B cell (primary cell): Measurements from ENCODE around the gene GJA1. TPM values are rescaled to one million over a fixed set of nuclear protein-coding genes. Genes with fewer than 3 reads are reported as not detected.

Experiments
- ATAC-seq: fragments of 200-7000 bp; cut with Tn5 transposase; one replicate; pipeline ENCODE4 v1.10.0; 2021; ENCODE audit warnings: low read depth, mild to moderate bottlenecking, moderate number of reproducible peaks, moderate library complexity
- CTCF ChIA-PET: fragments of 350-600 bp; sonication (Branson Sonifier 250); formaldehyde crosslinking; loops from one replicate; lab custom pipeline; 2021; ENCODE audit warnings: antibody characterized with exemption, inconsistent platforms; lab: Charles Lee
- POLR2A ChIA-PET: fragments of 350-600 bp; sonication (Branson Sonifier 250); formaldehyde crosslinking; loops from one replicate; lab custom pipeline; 2021; ENCODE audit warnings: antibody characterized with exemption; lab: Charles Lee
- DNase-seq: peaks from one replicate; pipeline ENCODE4 v3.0.0; 2013
- H2AFZ ChIP-seq: 2 replicates; pipeline ENCODE4 v1.6.1; 2012; ENCODE audit warnings: mild to moderate bottlenecking, low read depth, low read length; ENCODE audit not compliant: insufficient read depth, poor library complexity, severe bottlenecking
- H3K27ac ChIP-seq, 2 donors: 1 replicate in 1 of 2; 2 replicates in 1 of 2; pipeline ENCODE4 v1.5.1; 2012 to 2013; ENCODE audit warnings: low read length in 2 of 2, mild to moderate bottlenecking in 2 of 2, moderate library complexity in 1 of 2
- H3K27me3 ChIP-seq, 4 experiments: fragments of 200-600 bp in 1 of 4; sonication (generic) in 1 of 4; replicated peaks in 1 of 4; 1 replicate in 2 of 4; 2 replicates in 2 of 4; pipeline versions ENCODE4 v1.6.1 to v1.7.0; 2013 to 2016; ENCODE audit warnings: low read length in 3 of 4, mild to moderate bottlenecking in 2 of 4, mixed read lengths in 1 of 4, moderate library complexity in 1 of 4; ENCODE audit not compliant: insufficient read depth in 4 of 4, control insufficient read depth in 3 of 4; ENCODE audit errors: control extremely low read depth in 1 of 4
- H3K36me3 ChIP-seq, 2 experiments: replicated peaks in 1 of 2; 1 replicate in 1 of 2; 2 replicates in 1 of 2; pipeline versions ENCODE4 v1.6.1 to v1.7.1; 2013; ENCODE audit warnings: low read length in 1 of 2; ENCODE audit not compliant: insufficient read depth in 2 of 2, control insufficient read depth in 1 of 2; ENCODE audit errors: control extremely low read depth in 1 of 2, extremely low read depth in 1 of 2
- H3K4me1 ChIP-seq, 2 donors: fragments of 200-600 bp in 1 of 2; sonication (generic) in 1 of 2; 1 replicate in 1 of 2; 2 replicates in 1 of 2; pipeline versions ENCODE4 v1.5.1 to v1.6.1; 2013 to 2017; ENCODE audit warnings: low read length in 2 of 2; ENCODE audit not compliant: control insufficient read depth in 2 of 2, insufficient read depth in 2 of 2
- H3K4me2 ChIP-seq: replicated peaks from 2 replicates; pipeline ENCODE3; 2012; ENCODE audit warnings: mild to moderate bottlenecking, low read depth, low read length; ENCODE audit not compliant: poor library complexity, severe bottlenecking
- H3K4me3 ChIP-seq, 5 experiments: fragments of 200-600 bp in 1 of 5; sonication (generic) in 1 of 5; 1 replicate in 3 of 5; 2 replicates in 2 of 5; pipeline versions ENCODE4 v1.5.1 to v1.7.0; 2011 to 2016; ENCODE audit warnings: low read length in 4 of 5, mild to moderate bottlenecking in 4 of 5, low read depth in 2 of 5, control low read depth in 1 of 5, moderate library complexity in 1 of 5; ENCODE audit not compliant: insufficient read depth in 1 of 5; ENCODE audit errors: control extremely low read depth in 1 of 5, extremely low read depth in 1 of 5
- H3K79me2 ChIP-seq: fragments of 200-600 bp; sonication (generic); one replicate; pipeline ENCODE4 v1.6.0; 2016; ENCODE audit warnings: low read length; ENCODE audit not compliant: control insufficient read depth, insufficient read depth
- H3K9ac ChIP-seq: fragments of 200-600 bp; sonication (generic); 2 replicates; pipeline ENCODE4 v1.6.1; 2017; ENCODE audit warnings: mild to moderate bottlenecking, low read length, moderate library complexity
- H3K9me3 ChIP-seq, 3 donors: one replicate each; pipeline versions ENCODE4 v1.6.1 to v1.7.1; 2013; ENCODE audit warnings: low read length in 2 of 3; ENCODE audit not compliant: control insufficient read depth in 2 of 3, insufficient read depth in 1 of 3; ENCODE audit errors: control extremely low read depth in 1 of 3
- H4K20me1 ChIP-seq: 2 replicates; pipeline ENCODE4 v1.6.0; 2012; ENCODE audit warnings: mild to moderate bottlenecking, low read length; ENCODE audit not compliant: insufficient read depth, control insufficient read depth, poor library complexity, severe bottlenecking
- H3K27ac Mint-ChIP-seq: one replicate; pipeline ENCODE4 v1.8.0; 2021; ENCODE audit warnings: mixed read lengths
- H3K27me3 Mint-ChIP-seq: one replicate; pipeline ENCODE4 v1.8.0; 2021; ENCODE audit warnings: mixed read lengths
- H3K4me1 Mint-ChIP-seq: one replicate; pipeline ENCODE4 v1.8.0; 2021; ENCODE audit warnings: mixed read lengths
- H3K4me3 Mint-ChIP-seq: one replicate; pipeline ENCODE4 v1.8.0; 2021; ENCODE audit warnings: mixed read lengths
- H3K9me3 Mint-ChIP-seq: one replicate; pipeline ENCODE4 v1.8.0; 2022; ENCODE audit warnings: mixed read lengths; ENCODE audit not compliant: insufficient read depth
- EZH2 ChIP-seq: IDR thresholded peaks from 2 replicates; pipeline ENCODE4 v1.6.1; 2012; ENCODE audit warnings: borderline replicate concordance, low read depth, mild to moderate bottlenecking, moderate library complexity, low read length; ENCODE audit not compliant: insufficient read depth, poor library complexity, severe bottlenecking
- WGBS: methylation state at CpG from one replicate; pipeline ENCODE4 v1.1.5; 2013; ENCODE audit warnings: missing lambda C conversion rate; ENCODE audit not compliant: insufficient coverage; 5-methylcytosine and 5-hydroxymethylcytosine counted together
- intact Hi-C: fragments of 100-400 bp; cut with micrococcal nuclease; formaldehyde crosslinking; loops from one replicate; pipeline ENCODE4 v1.10.0; 2022
- polyA plus RNA-seq: library from polyadenylated mRNA; depleted of rRNA; stranded (reverse); fragments of >200 nt; gene quantifications from 2 replicates; pipeline ENCODE4 v1.2.3, GENCODE V29; 2012
- total RNA-seq, 2 donors: library from RNA; stranded (reverse); fragments of 120-200 nt in 1 of 2; gene quantifications; 1 replicate in 1 of 2; 2 replicates in 1 of 2; pipeline versions ENCODE4 v1.2.3 to v1.2.4, GENCODE V29; 2013 to 2022
- TF ChIP-seq, protein P1 (sequence below): fragments of 200-600 bp; IDR thresholded peaks from one replicate; pipeline ENCODE4 v1.8.0; 2022; ENCODE audit warnings: antibody characterized with exemption, mild to moderate bottlenecking

GJA1 gene
- total and polyA plus RNA-seq, 2 donors (not counting 1 experiment from before 2014, with no cell fraction given) = not detected

DNA sequence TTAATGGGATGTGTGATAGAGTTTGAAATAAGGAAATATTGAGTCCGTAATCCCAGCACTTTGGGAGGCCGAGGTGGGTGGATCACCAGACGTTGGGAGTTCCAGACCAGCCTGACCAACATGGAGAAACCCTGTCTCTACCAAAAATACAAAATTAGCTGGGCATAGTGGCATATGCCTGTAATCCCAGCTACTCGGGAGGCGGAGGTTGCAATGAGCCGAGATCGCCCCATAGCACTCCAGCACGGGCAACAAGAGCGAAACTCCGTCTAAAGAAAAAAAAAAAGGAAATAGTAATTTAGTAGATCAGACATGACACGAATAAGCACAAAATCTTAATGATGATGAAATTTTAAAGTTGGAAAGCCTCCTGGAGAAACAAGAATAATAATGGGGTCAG lies 14.8 kb downstream of the GJA1 start:
- Histone ChIP-seq H2AFZ (no peak overlapping the region), H3K4me1 (no peaks in the 10 kb centered on the region), H3K4me2 (no peak overlapping the region), H3K9ac (no peak overlapping the region), H3K9me3 (no peaks in the 10 kb centered on the region), H3K36me3 (no peaks in the 10 kb centered on the region), H4K20me1 (no peaks in the 10 kb centered on the region), H3K27me3 (no peaks in the 10 kb centered on the region), H3K79me2 (no peaks in the 10 kb centered on the region), H3K4me3 (no peak overlapping the region), H3K27ac (no peak overlapping the region)
- WGBS = 100% methylated on average over 1 of the region's 11 CpGs
- ChIA-PET CTCF (no interaction called here), POLR2A (no interaction called here)
- ATAC-seq (no peak), DNase-seq (no peak)
- H3K27ac Mint-ChIP-seq = no peak overlapping the region
- H3K4me1 Mint-ChIP-seq = no peaks in the 10 kb centered on the region
- no peak overlapping the region for H3K4me3 Mint-ChIP-seq
- H3K9me3 Mint-ChIP-seq = no peaks in the 10 kb centered on the region
- intact Hi-C loops = no loop called here
- TF ChIP-seq EZH2 = no peak
- TF ChIP-seq, protein P1, sequence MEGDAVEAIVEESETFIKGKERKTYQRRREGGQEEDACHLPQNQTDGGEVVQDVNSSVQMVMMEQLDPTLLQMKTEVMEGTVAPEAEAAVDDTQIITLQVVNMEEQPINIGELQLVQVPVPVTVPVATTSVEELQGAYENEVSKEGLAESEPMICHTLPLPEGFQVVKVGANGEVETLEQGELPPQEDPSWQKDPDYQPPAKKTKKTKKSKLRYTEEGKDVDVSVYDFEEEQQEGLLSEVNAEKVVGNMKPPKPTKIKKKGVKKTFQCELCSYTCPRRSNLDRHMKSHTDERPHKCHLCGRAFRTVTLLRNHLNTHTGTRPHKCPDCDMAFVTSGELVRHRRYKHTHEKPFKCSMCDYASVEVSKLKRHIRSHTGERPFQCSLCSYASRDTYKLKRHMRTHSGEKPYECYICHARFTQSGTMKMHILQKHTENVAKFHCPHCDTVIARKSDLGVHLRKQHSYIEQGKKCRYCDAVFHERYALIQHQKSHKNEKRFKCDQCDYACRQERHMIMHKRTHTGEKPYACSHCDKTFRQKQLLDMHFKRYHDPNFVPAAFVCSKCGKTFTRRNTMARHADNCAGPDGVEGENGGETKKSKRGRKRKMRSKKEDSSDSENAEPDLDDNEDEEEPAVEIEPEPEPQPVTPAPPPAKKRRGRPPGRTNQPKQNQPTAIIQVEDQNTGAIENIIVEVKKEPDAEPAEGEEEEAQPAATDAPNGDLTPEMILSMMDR = no peak
- peaks cover 5% of the 10 kb centered on the region for H3K27me3 Mint-ChIP-seq

DNA sequence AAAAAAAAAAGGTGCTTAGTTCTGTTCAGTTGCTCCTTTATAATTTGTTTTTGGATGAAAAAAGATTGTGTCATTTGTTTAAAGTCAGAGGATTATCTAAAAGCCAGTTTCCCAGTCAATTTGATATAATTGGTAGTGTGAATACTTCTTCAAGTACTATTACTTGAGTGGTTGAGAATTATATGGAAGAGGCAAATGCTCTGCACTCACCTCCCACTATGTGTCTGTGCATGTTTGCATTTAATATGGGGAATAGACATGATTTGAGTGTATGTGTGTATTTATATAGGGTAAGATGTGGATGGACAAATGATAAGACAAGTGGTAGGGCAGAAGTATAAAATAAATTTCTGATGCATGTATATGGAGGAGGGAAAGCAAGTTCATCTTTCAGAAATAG lies 15.8 kb downstream of the GJA1 start:
- Histone ChIP-seq H3K27me3 (no peaks in the 10 kb centered on the region), H3K9me3 (no peaks in the 10 kb centered on the region), H4K20me1 (no peaks in the 10 kb centered on the region), H2AFZ (no peak overlapping the region), H3K36me3 (no peaks in the 10 kb centered on the region), H3K4me2 (no peak overlapping the region), H3K9ac (no peak overlapping the region), H3K4me1 (no peaks in the 10 kb centered on the region), H3K4me3 (no peak overlapping the region), H3K79me2 (no peaks in the 10 kb centered on the region), H3K27ac (no peak overlapping the region)
- Mint-ChIP-seq H3K4me3 (no peak overlapping the region), H3K4me1 (no peaks in the 10 kb centered on the region), H3K27me3 (peaks cover 5% of the 10 kb centered on the region), H3K9me3 (no peaks in the 10 kb centered on the region), H3K27ac (no peak overlapping the region)
- ChIA-PET POLR2A (no interaction called here), CTCF (no interaction called here)
- no peak for DNase-seq
- no peak for TF ChIP-seq EZH2
- TF ChIP-seq, protein P1 = no peak
- ATAC-seq = no peak
- intact Hi-C loops = no loop called here
